ENCODE measurements around the gene IQSEC3.

The IQSEC3 gene

GRCh38 chr12:220946-221550 lies 154.5 kb downstream of the IQSEC3 start:
- TF ChIP-seq CTCF (IDR thresholded peaks at IDR 0.05; ENCODE audit: extremely low read depth, insufficient read depth, missing control alignments), result no peak
- DNase-seq (ENCODE audit: low spot score), result no peak
- in situ Hi-C loops (cut with MboI; ENCODE audit: low pct_unique_long_range_greater_than_20kb, low sequenced_read_pairs, unreplicated experiment), result no loop called here

GRCh38 chr12:221736-222135 lies 155.2 kb downstream of the IQSEC3 start:
- no peak for TF ChIP-seq CTCF (IDR thresholded peaks at IDR 0.05; ENCODE audit: extremely low read depth, insufficient read depth, missing control alignments)
- in situ Hi-C loops (cut with MboI; ENCODE audit: low pct_unique_long_range_greater_than_20kb, low sequenced_read_pairs, unreplicated experiment), result no loop called here
- no peak for DNase-seq (ENCODE audit: low spot score)

- DNase-seq (ENCODE audit: low spot score), result no peak
- TF ChIP-seq CTCF (IDR thresholded peaks at IDR 0.05; ENCODE audit: extremely low read depth, insufficient read depth, missing control alignments), result no peak
- in situ Hi-C loops (cut with MboI; ENCODE audit: low pct_unique_long_range_greater_than_20kb, low sequenced_read_pairs, unreplicated experiment), result no loop called here
Measured at GRCh38 chr12:223841-224240, 157.3 kb downstream of the IQSEC3 start.

DNA sequence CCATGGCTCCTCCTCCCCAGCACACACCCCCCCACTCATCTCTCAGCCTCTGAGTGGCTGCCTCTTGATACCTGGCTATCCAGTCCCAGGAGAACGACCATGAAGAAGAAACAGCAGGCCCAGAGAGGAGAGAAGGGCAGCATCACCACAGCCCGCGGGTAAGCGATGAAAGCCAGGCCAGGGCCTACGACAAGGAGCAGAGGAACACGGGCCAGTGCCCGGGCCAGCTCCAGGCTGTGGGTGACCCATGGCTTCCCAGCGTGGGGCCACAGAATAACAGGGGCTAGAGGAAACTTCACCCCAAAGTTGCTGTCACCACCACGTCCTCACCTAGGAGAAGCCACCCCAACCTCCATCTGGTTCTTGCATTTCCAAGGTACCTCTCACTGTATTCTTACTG lies 157.8 kb downstream of the IQSEC3 start:
- in situ Hi-C loops (cut with MboI; ENCODE audit: low pct_unique_long_range_greater_than_20kb, low sequenced_read_pairs, unreplicated experiment), result no loop called here
- TF ChIP-seq CTCF (IDR thresholded peaks at IDR 0.05; ENCODE audit: extremely low read depth, insufficient read depth, missing control alignments), result no peak
- no peak for DNase-seq (ENCODE audit: low spot score)

GRCh38 chr12:225012-225411 lies 158.4 kb downstream of the IQSEC3 start:
- in situ Hi-C loops (cut with MboI; ENCODE audit: low pct_unique_long_range_greater_than_20kb, low sequenced_read_pairs, unreplicated experiment), result no loop called here

DNA sequence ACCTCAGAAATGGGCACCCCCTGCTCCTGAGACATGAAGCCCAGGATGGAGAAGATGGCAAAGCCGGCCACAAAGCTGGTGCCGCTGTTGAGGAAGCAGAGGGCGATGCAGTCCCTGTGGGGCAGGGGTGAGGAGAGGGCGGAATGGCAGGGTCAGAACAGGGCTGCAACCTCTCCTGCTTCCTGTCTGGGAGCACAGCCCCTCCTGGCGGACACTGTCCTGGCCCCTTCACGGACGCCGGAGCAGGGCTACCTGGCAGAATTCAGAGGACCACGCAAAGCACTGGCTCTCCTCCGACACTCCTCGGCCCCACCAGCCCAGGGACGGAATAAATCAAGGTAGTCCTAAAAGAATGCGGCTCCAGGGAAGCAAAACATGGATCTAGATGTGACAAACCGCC lies 159.8 kb downstream of the IQSEC3 start:
- in situ Hi-C loops (cut with MboI; ENCODE audit: low pct_unique_long_range_greater_than_20kb, low sequenced_read_pairs, unreplicated experiment), result no loop called here
- no peak for TF ChIP-seq CTCF (IDR thresholded peaks at IDR 0.05; ENCODE audit: extremely low read depth, insufficient read depth, missing control alignments)
- DNase-seq (ENCODE audit: low spot score), result no peak

More at GRCh38 chr12:225012-225411, 158.4 kb downstream of the IQSEC3 start:
- no peak for DNase-seq (ENCODE audit: low spot score)
- TF ChIP-seq CTCF (IDR thresholded peaks at IDR 0.05; ENCODE audit: extremely low read depth, insufficient read depth, missing control alignments), result no peak

Measured in GM13977 (cell line).